PFSK-1 (cell line): Measurements from ENCODE around the gene SORL1-AS1.

ENCODE experiments used
- FOXP2 ChIP-seq: optimal IDR thresholded peaks from 2 replicates; pipeline ENCODE3; 2011; ENCODE audit warnings: borderline replicate concordance, control low read depth, inconsistent platforms; ENCODE audit not compliant: insufficient read depth; ENCODE audit errors: extremely low read length, extremely low read depth
- POLR2AphosphoS5 ChIP-seq: IDR thresholded peaks from 2 replicates; pipeline ENCODE4 v1.6.1; 2012; ENCODE audit warnings: low read depth, mild to moderate bottlenecking, control low read depth, low read length, moderate library complexity
- SIN3A ChIP-seq: IDR thresholded peaks from 2 replicates; pipeline ENCODE4 v1.6.1; 2012; ENCODE audit warnings: mild to moderate bottlenecking, low read length, moderate library complexity, borderline replicate concordance; ENCODE audit not compliant: insufficient read depth
- TAF1 ChIP-seq: IDR thresholded peaks from 2 replicates; pipeline ENCODE4 v1.6.1; 2012; ENCODE audit warnings: low read length, control low read depth, borderline replicate concordance; ENCODE audit not compliant: insufficient read depth
- TF ChIP-seq, protein P1 (sequence below), 2 experiments: IDR thresholded peaks; 2 replicates each; pipeline versions ENCODE4 v1.6.1 to v1.8.0; 2011 to 2012; ENCODE audit warnings: low read depth in 2 of 2, low read length in 2 of 2, control low read depth in 1 of 2, inconsistent platforms in 1 of 2, mild to moderate bottlenecking in 1 of 2, moderate library complexity in 1 of 2; ENCODE audit not compliant: insufficient read depth in 1 of 2

DNA sequence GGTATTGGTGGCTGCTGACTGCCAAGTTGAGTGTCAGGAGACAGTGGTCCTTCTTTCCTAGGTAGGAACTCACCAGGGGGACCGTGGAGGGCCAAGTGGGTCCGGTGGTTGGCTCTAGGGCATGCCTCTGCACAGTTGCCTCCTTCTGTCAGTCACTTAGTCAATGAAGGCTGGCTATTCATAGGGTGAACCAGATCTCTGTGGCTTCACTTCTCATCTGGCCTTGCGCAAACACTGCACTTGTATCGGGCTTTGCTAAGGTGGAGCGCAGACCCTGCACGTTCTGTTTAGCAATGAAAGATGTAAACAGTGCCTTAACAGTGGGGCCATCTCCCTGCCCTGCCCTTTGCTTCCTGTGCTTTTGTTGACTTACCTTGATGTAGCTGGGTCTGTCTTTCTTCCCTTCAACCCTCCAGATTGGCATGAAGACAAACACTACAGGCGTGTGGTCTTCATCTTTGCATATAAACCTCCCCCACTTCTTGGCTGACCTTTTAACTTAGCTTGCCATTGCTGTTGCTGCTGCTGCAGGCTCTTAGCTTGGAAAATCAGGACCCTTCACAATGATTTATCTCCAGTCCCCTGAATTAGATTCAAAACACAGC, 6.7 kb upstream of the SORL1-AS1 start:
- no peak for TF ChIP-seq TAF1
- TF ChIP-seq SIN3A = no peak
- TF ChIP-seq, protein P1, sequence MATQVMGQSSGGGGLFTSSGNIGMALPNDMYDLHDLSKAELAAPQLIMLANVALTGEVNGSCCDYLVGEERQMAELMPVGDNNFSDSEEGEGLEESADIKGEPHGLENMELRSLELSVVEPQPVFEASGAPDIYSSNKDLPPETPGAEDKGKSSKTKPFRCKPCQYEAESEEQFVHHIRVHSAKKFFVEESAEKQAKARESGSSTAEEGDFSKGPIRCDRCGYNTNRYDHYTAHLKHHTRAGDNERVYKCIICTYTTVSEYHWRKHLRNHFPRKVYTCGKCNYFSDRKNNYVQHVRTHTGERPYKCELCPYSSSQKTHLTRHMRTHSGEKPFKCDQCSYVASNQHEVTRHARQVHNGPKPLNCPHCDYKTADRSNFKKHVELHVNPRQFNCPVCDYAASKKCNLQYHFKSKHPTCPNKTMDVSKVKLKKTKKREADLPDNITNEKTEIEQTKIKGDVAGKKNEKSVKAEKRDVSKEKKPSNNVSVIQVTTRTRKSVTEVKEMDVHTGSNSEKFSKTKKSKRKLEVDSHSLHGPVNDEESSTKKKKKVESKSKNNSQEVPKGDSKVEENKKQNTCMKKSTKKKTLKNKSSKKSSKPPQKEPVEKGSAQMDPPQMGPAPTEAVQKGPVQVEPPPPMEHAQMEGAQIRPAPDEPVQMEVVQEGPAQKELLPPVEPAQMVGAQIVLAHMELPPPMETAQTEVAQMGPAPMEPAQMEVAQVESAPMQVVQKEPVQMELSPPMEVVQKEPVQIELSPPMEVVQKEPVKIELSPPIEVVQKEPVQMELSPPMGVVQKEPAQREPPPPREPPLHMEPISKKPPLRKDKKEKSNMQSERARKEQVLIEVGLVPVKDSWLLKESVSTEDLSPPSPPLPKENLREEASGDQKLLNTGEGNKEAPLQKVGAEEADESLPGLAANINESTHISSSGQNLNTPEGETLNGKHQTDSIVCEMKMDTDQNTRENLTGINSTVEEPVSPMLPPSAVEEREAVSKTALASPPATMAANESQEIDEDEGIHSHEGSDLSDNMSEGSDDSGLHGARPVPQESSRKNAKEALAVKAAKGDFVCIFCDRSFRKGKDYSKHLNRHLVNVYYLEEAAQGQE (IDR thresholded peaks at IDR 0.05; ENCODE audit: insufficient read depth in 1 of 2, low read depth in 2 of 2, low read length in 2 of 2) = no peak
- TF ChIP-seq POLR2AphosphoS5 = no peak
- peak; percentile 41 for TF ChIP-seq FOXP2
